ENCODE data around the gene ROPN1.
"Not testable (repeated sequence)": the region's sequence is repeated elsewhere in the genome, so short reads cannot be mapped to it uniquely, and the experiment has no call there.

DNA sequence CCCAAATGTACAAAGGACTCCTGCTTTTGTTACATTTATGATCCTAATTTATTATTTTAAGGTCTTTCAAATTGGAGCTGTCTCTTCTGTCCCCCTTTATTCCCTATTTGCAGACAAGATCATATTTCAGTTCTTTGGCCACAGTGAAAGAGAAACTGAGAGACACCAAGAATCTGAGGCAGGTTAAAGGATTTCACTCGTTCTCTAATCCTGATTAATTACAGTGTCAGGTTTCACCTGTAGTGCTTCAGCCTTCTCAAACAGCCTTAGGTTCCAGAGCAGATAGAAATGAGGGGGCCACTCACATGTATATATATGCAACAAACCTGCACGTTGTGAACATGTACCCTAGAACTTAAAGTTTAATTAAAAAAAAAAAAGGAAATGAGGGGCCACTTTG, 24.7 kb downstream of the ROPN1 start:
- TF ChIP-seq, protein P1, sequence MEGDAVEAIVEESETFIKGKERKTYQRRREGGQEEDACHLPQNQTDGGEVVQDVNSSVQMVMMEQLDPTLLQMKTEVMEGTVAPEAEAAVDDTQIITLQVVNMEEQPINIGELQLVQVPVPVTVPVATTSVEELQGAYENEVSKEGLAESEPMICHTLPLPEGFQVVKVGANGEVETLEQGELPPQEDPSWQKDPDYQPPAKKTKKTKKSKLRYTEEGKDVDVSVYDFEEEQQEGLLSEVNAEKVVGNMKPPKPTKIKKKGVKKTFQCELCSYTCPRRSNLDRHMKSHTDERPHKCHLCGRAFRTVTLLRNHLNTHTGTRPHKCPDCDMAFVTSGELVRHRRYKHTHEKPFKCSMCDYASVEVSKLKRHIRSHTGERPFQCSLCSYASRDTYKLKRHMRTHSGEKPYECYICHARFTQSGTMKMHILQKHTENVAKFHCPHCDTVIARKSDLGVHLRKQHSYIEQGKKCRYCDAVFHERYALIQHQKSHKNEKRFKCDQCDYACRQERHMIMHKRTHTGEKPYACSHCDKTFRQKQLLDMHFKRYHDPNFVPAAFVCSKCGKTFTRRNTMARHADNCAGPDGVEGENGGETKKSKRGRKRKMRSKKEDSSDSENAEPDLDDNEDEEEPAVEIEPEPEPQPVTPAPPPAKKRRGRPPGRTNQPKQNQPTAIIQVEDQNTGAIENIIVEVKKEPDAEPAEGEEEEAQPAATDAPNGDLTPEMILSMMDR (IDR thresholded peaks at IDR 0.05), result not testable (repeated sequence)
- not testable (repeated sequence) for TF ChIP-seq POLR2A, EP300 (IDR thresholded peaks at IDR 0.05)
